ENCODE measurements around the gene TNFRSF19. TPM values are rescaled to one million over a fixed set of nuclear protein-coding genes. Genes with fewer than 3 reads are reported as not detected.

Gene TNFRSF19
- total and polyA plus RNA-seq, 2 experiments from 2014 or later = 19.8 to 25.3 TPM

DNA sequence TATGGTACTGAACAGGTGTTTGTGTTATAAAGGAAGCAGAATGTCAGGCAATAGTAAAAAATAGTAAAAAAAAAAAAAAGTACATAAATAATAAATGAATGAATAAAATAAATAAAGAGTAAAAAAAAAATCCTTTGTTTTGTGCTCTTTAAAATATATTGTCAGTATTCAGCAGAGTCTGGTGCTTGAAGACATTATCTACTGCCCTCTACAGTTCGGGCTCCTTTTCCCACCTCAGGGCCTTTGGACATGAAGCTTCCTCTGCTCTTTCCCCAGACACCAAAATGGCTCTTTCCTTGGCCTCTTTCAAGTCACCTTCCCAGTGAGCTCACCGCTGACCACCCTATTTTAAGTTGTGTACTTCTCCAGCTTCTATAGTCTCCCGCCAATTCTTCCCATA lies 137.5 kb downstream of the TNFRSF19 start:
- Histone ChIP-seq H3K4me1 (ENCODE audit: insufficient read depth) (no peaks in the 10 kb centered on the region), H3K79me2 (no peaks in the 10 kb centered on the region), H3K27me3 (no peaks in the 10 kb centered on the region), H3K4me2 (no peak overlapping the region), H4K20me1 (ENCODE audit: insufficient read depth, poor library complexity, severe bottlenecking) (no peaks in the 10 kb centered on the region), H2AFZ (no peak overlapping the region), H3K9me2 (replicated peaks; ENCODE audit: insufficient read depth) (no peaks in the 10 kb centered on the region), H3K27ac (no peak overlapping the region), H3K4me3 (no peak overlapping the region), H3K36me3 (replicated peaks; ENCODE audit: insufficient read depth, low read depth) (no peaks in the 10 kb centered on the region), H3K9me3 (ENCODE audit: low read depth) (no peaks in the 10 kb centered on the region)
- DNase-seq (ENCODE audit: low spot score) = no peak
- WGBS (ENCODE audit: low lambda C conversion rate, missing lambda C conversion rate) = 94% methylated on average over 3 of the region's 3 CpGs
- TF ChIP-seq EZH2phosphoT487 (IDR thresholded peaks at IDR 0.05; ENCODE audit: low read depth, severe bottlenecking, unreplicated experiment) = no peak
- TF ChIP-seq, protein P1, sequence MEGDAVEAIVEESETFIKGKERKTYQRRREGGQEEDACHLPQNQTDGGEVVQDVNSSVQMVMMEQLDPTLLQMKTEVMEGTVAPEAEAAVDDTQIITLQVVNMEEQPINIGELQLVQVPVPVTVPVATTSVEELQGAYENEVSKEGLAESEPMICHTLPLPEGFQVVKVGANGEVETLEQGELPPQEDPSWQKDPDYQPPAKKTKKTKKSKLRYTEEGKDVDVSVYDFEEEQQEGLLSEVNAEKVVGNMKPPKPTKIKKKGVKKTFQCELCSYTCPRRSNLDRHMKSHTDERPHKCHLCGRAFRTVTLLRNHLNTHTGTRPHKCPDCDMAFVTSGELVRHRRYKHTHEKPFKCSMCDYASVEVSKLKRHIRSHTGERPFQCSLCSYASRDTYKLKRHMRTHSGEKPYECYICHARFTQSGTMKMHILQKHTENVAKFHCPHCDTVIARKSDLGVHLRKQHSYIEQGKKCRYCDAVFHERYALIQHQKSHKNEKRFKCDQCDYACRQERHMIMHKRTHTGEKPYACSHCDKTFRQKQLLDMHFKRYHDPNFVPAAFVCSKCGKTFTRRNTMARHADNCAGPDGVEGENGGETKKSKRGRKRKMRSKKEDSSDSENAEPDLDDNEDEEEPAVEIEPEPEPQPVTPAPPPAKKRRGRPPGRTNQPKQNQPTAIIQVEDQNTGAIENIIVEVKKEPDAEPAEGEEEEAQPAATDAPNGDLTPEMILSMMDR (IDR thresholded peaks at IDR 0.05; ENCODE audit: poor library complexity) = peak; percentile 34

DNA sequence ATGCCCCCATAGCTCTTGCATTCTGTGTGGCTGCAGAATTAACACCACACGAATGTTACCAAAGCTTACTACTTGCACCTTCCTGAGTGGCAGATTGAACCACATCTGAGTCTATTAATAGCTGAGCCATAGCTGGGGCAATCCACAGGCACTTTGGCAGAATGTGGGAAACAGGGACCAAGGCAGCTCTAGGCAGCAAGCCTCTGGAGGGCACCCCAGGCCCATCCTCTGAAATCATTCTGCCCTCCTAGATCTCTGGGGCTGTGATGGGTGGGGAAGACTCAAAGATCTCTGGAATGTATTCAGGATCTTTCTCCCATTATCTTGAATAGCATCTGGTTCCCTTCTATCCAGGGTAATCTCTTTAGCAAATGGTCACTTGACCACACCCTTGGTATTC lies 139.3 kb downstream of the TNFRSF19 start:
- Histone ChIP-seq H3K27ac (no peak overlapping the region), H3K4me3 (no peak overlapping the region), H3K4me1 (ENCODE audit: insufficient read depth) (no peaks in the 10 kb centered on the region), H2AFZ (no peak overlapping the region), H3K27me3 (no peaks in the 10 kb centered on the region), H3K9me2 (replicated peaks; ENCODE audit: insufficient read depth) (no peaks in the 10 kb centered on the region), H3K79me2 (no peaks in the 10 kb centered on the region), H3K4me2 (no peak overlapping the region), H3K36me3 (replicated peaks; ENCODE audit: insufficient read depth, low read depth) (no peaks in the 10 kb centered on the region), H3K9me3 (ENCODE audit: low read depth) (no peaks in the 10 kb centered on the region), H4K20me1 (ENCODE audit: insufficient read depth, poor library complexity, severe bottlenecking) (no peaks in the 10 kb centered on the region)
- WGBS (ENCODE audit: low lambda C conversion rate, missing lambda C conversion rate) = 84% methylated on average over 1 of the region's 1 CpG
- no peak for DNase-seq (ENCODE audit: low spot score)
- TF ChIP-seq EZH2phosphoT487 (IDR thresholded peaks at IDR 0.05; ENCODE audit: low read depth, severe bottlenecking, unreplicated experiment) (no peak), EZH2 (IDR thresholded peaks at IDR 0.05; ENCODE audit: borderline replicate concordance) (no peak)
- TF ChIP-seq, protein P1 (IDR thresholded peaks at IDR 0.05; ENCODE audit: poor library complexity) = no peak

DNA sequence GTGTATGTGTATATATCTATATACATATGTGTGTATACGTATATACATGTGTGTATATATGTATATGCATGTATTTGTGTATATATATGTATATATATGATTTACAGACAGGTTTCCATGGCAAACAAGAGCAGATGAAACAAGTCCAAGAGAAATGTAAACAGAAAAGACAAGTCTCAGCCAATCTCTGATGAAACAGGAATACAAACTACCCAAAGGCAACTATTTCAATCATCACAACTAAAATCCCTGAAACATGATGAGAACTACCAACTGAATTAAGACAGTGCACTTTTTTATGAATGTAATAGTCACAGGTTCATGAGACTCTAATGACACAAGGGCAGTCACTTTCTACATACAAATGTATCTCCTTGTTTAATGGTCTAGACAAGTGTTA lies 140.2 kb downstream of the TNFRSF19 start:
- Histone ChIP-seq H3K79me2 (no peaks in the 10 kb centered on the region), H3K27me3 (no peaks in the 10 kb centered on the region), H3K36me3 (replicated peaks; ENCODE audit: insufficient read depth, low read depth) (no peaks in the 10 kb centered on the region), H3K27ac (no peak overlapping the region), H3K4me3 (no peak overlapping the region), H3K4me2 (no peak overlapping the region), H2AFZ (no peak overlapping the region), H4K20me1 (ENCODE audit: insufficient read depth, poor library complexity, severe bottlenecking) (no peaks in the 10 kb centered on the region), H3K9me2 (replicated peaks; ENCODE audit: insufficient read depth) (no peaks in the 10 kb centered on the region), H3K9me3 (ENCODE audit: low read depth) (no peaks in the 10 kb centered on the region), H3K4me1 (ENCODE audit: insufficient read depth) (no peaks in the 10 kb centered on the region)
- no peak for TF ChIP-seq EZH2phosphoT487 (IDR thresholded peaks at IDR 0.05; ENCODE audit: low read depth, severe bottlenecking, unreplicated experiment)
- TF ChIP-seq, protein P1 (IDR thresholded peaks at IDR 0.05; ENCODE audit: poor library complexity) = no peak
- no peak for DNase-seq (ENCODE audit: low spot score)
- WGBS (ENCODE audit: low lambda C conversion rate, missing lambda C conversion rate) = 88% methylated on average over 1 of the region's 1 CpG

DNA sequence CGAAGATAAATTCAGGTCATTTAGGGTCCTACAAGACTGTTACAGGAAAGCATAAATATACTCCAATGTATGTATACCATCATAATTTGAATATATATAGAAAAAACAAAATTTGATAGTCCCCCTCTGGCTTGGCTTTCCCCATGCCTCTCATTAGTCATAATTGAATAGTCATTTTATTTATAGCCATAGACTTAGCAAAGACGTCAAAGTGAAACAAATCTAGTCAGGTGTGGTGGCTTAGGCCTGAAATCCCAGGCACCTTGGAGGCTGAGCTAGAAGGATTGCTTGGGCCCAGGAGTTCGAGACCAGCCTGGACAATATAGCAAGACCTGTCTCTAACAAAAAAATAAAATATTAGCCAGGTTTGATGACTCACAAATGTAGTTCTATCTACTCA lies 141.1 kb downstream of the TNFRSF19 start:
- H3K9me3 ChIP-seq (ENCODE audit: low read depth) = no peaks in the 10 kb centered on the region
- H2AFZ ChIP-seq = no peak overlapping the region
- H3K4me3 ChIP-seq = no peak overlapping the region
- H3K9me2 ChIP-seq (replicated peaks; ENCODE audit: insufficient read depth) = no peaks in the 10 kb centered on the region
- 89% methylated on average over 3 of the region's 3 CpGs for WGBS (ENCODE audit: low lambda C conversion rate, missing lambda C conversion rate)
- no peaks in the 10 kb centered on the region for H3K79me2 ChIP-seq
- no peak for DNase-seq (ENCODE audit: low spot score)
- TF ChIP-seq, protein P1 (IDR thresholded peaks at IDR 0.05; ENCODE audit: poor library complexity) = no peak
- TF ChIP-seq EZH2 (IDR thresholded peaks at IDR 0.05; ENCODE audit: borderline replicate concordance) = no peak
- no peak for TF ChIP-seq EZH2phosphoT487 (IDR thresholded peaks at IDR 0.05; ENCODE audit: low read depth, severe bottlenecking, unreplicated experiment)
- H3K4me1 ChIP-seq (ENCODE audit: insufficient read depth) = no peaks in the 10 kb centered on the region
- no peaks in the 10 kb centered on the region for H4K20me1 ChIP-seq (ENCODE audit: insufficient read depth, poor library complexity, severe bottlenecking)
- H3K4me2 ChIP-seq = no peak overlapping the region
- H3K27me3 ChIP-seq = no peaks in the 10 kb centered on the region
- H3K36me3 ChIP-seq (replicated peaks; ENCODE audit: insufficient read depth, low read depth) = no peaks in the 10 kb centered on the region
- H3K27ac ChIP-seq = no peak overlapping the region
